Activated T-cell treated with anti-CD3 and anti-CD28 coated beads, Interleukin-2, amount 50 U/mL, for 4 hours (primary cell): ENCODE data around the gene P2RX6. TPM values are rescaled to one million over a fixed set of nuclear protein-coding genes. Genes with fewer than 3 reads are reported as not detected.
A peak's percentile ranks its signal among the peaks of the same experiment; 100 is the strongest.

Experiments
- ATAC-seq, 2 donors: fragments of 200-7000 bp; cut with Tn5 transposase; one replicate each; pipeline ENCODE4 v1.10.0; 2021
- DNase-seq: peaks from one replicate; pipeline ENCODE4 v3.0.0-alpha.2; 2020
- H3K27me3 Mint-ChIP-seq: one replicate; pipeline ENCODE4 v1.8.0; 2021; ENCODE audit warnings: low read depth, mixed read lengths
- H3K36me3 Mint-ChIP-seq: one replicate; pipeline ENCODE4 v1.8.0; 2022; ENCODE audit warnings: mixed read lengths; ENCODE audit not compliant: insufficient read depth
- H3K4me1 Mint-ChIP-seq: one replicate; pipeline ENCODE4 v1.8.0; 2021; ENCODE audit warnings: low read depth, mixed read lengths
- H3K4me3 Mint-ChIP-seq: one replicate; pipeline ENCODE4 v1.8.0; 2021; ENCODE audit warnings: mild to moderate bottlenecking, moderate library complexity, mixed read lengths
- H3K9me3 Mint-ChIP-seq: one replicate; pipeline ENCODE4 v1.8.0; 2021; ENCODE audit warnings: mixed read lengths
- total RNA-seq, 3 donors: library from RNA; stranded (reverse); gene quantifications; one replicate each; pipeline ENCODE4 v1.2.1, GENCODE V29; 2021

The P2RX6 gene
- total RNA-seq, 3 donors from 2014 or later = 0.13 TPM; not detected in 2

- Mint-ChIP-seq H3K36me3 (no peaks in the 10 kb centered on the region), H3K27me3 (no peaks in the 10 kb centered on the region), H3K4me3 (no peak overlapping the region), H3K4me1 (peaks cover 22% of the 10 kb centered on the region), H3K9me3 (no peaks in the 10 kb centered on the region)
- DNase-seq (no peak), ATAC-seq (no peak)
These were observed 4.4 kb upstream of the P2RX6 start for GRCh38 chr22:21010426-21011113.

- Mint-ChIP-seq H3K4me3 (peak overlapping the region; percentile 68), H3K36me3 (no peaks in the 10 kb centered on the region), H3K4me1 (peaks cover 27% of the 10 kb centered on the region), H3K9me3 (no peaks in the 10 kb centered on the region), H3K27me3 (no peaks in the 10 kb centered on the region)
- no peak for ATAC-seq
- no peak for DNase-seq
These were observed 2.2 kb upstream of the P2RX6 start for GRCh38 chr22:21012446-21013407.

- no peak for DNase-seq
- Mint-ChIP-seq H3K36me3 (no peaks in the 10 kb centered on the region), H3K9me3 (no peaks in the 10 kb centered on the region), H3K27me3 (no peaks in the 10 kb centered on the region), H3K4me1 (peaks cover 27% of the 10 kb centered on the region), H3K4me3 (peak overlapping the region; percentile 83)
- peak in 1 of 2 donors; percentile 7 for ATAC-seq
These were observed 1.2 kb upstream of the P2RX6 start for GRCh38 chr22:21013657-21014201.

GRCh38 chr22:21014202-21014725 lies 701 bp upstream of the P2RX6 start:
- Mint-ChIP-seq H3K36me3 (no peaks in the 10 kb centered on the region), H3K4me3 (peak overlapping the region; percentile 83), H3K27me3 (no peaks in the 10 kb centered on the region), H3K9me3 (no peaks in the 10 kb centered on the region), H3K4me1 (peaks cover 27% of the 10 kb centered on the region)
- DNase-seq (peak; percentile 73), ATAC-seq (peak; percentile 97 to 98)

- Mint-ChIP-seq H3K4me1 (peaks cover 27% of the 10 kb centered on the region), H3K27me3 (no peaks in the 10 kb centered on the region), H3K4me3 (no peak overlapping the region), H3K36me3 (no peaks in the 10 kb centered on the region), H3K9me3 (no peaks in the 10 kb centered on the region)
- ATAC-seq (no peak), DNase-seq (no peak)
These were observed 571 bp downstream of the P2RX6 start for GRCh38 chr22:21015466-21016006.

- ATAC-seq (no peak), DNase-seq (no peak)
- no peaks in the 10 kb centered on the region for H3K9me3 Mint-ChIP-seq
- H3K4me3 Mint-ChIP-seq = peak overlapping the region; percentile 21
- H3K4me1 Mint-ChIP-seq = peaks cover 27% of the 10 kb centered on the region
- H3K36me3 Mint-ChIP-seq = no peaks in the 10 kb centered on the region
- H3K27me3 Mint-ChIP-seq = peaks cover 3% of the 10 kb centered on the region
These were observed 1.9 kb downstream of the P2RX6 start for GRCh38 chr22:21016644-21017420.

- no peak for DNase-seq
- peaks cover 24% of the 10 kb centered on the region for H3K4me1 Mint-ChIP-seq
- H3K36me3 Mint-ChIP-seq = no peaks in the 10 kb centered on the region
- peaks cover 3% of the 10 kb centered on the region for H3K27me3 Mint-ChIP-seq
- no peak for ATAC-seq
- no peaks in the 10 kb centered on the region for H3K9me3 Mint-ChIP-seq
- no peak overlapping the region for H3K4me3 Mint-ChIP-seq
These were observed 3.3 kb downstream of the P2RX6 start for GRCh38 chr22:21018314-21018713.

- no peak for DNase-seq
- no peak overlapping the region for H3K4me3 Mint-ChIP-seq
- ATAC-seq = peak in 1 of 2 donors; percentile 63
- H3K4me1 Mint-ChIP-seq = peaks cover 14% of the 10 kb centered on the region
- H3K36me3 Mint-ChIP-seq = no peaks in the 10 kb centered on the region
- peaks cover 3% of the 10 kb centered on the region for H3K27me3 Mint-ChIP-seq
- H3K9me3 Mint-ChIP-seq = no peaks in the 10 kb centered on the region
These were observed 6.0 kb downstream of the P2RX6 start for GRCh38 chr22:21020802-21021429.

- Mint-ChIP-seq H3K9me3 (no peaks in the 10 kb centered on the region), H3K36me3 (no peaks in the 10 kb centered on the region), H3K4me1 (peaks cover 10% of the 10 kb centered on the region), H3K27me3 (peaks cover 3% of the 10 kb centered on the region), H3K4me3 (no peak overlapping the region)
- no peak for DNase-seq
- no peak for ATAC-seq
These were observed 7.5 kb downstream of the P2RX6 start for GRCh38 chr22:21022507-21022906.

- Mint-ChIP-seq H3K36me3 (no peaks in the 10 kb centered on the region), H3K4me1 (peaks cover 10% of the 10 kb centered on the region), H3K27me3 (peaks cover 3% of the 10 kb centered on the region), H3K4me3 (no peak overlapping the region), H3K9me3 (no peaks in the 10 kb centered on the region)
- DNase-seq = no peak
- ATAC-seq = no peak
These were observed 8.1 kb downstream of the P2RX6 start for GRCh38 chr22:21022955-21023614.

GRCh38 chr22:21025266-21025665 lies 10.3 kb downstream of the P2RX6 start:
- H3K36me3 Mint-ChIP-seq = no peaks in the 10 kb centered on the region
- peaks cover 16% of the 10 kb centered on the region for H3K27me3 Mint-ChIP-seq
- H3K4me1 Mint-ChIP-seq = peaks cover 10% of the 10 kb centered on the region
- peak in 1 of 2 donors; percentile 52 for ATAC-seq
- H3K4me3 Mint-ChIP-seq = no peak overlapping the region
- DNase-seq = no peak
- no peaks in the 10 kb centered on the region for H3K9me3 Mint-ChIP-seq

GRCh38 chr22:21025763-21026755 lies 11.1 kb downstream of the P2RX6 start:
- H3K27me3 Mint-ChIP-seq = peaks cover 23% of the 10 kb centered on the region
- no peaks in the 10 kb centered on the region for H3K9me3 Mint-ChIP-seq
- ATAC-seq (no peak), DNase-seq (no peak)
- H3K4me3 Mint-ChIP-seq = no peak overlapping the region
- H3K4me1 Mint-ChIP-seq = peaks cover 10% of the 10 kb centered on the region
- no peaks in the 10 kb centered on the region for H3K36me3 Mint-ChIP-seq
